Lung (tissue), 12 donors: ENCODE results near the gene KCNA5. TPM values are rescaled to one million over a fixed set of nuclear protein-coding genes. Genes with fewer than 3 reads are reported as not detected.

Experiments used
- ATAC-seq: fragments of 200-7000 bp; cut with Tn5 transposase; one replicate; pipeline ENCODE4 v1.9.1; 2020; ENCODE audit warnings: moderate number of reproducible peaks; ENCODE audit not compliant: insufficient read depth, low FRiP score
- DNase-seq, 3 donors: peaks; one replicate each; pipeline ENCODE4 v3.0.0-alpha.2; 2013 to 2017
- H3K27ac ChIP-seq, 2 donors: one replicate each; pipeline ENCODE4 v1.5.1; 2013; ENCODE audit warnings: mild to moderate bottlenecking in 2 of 2, moderate library complexity in 2 of 2, control low read depth in 1 of 2, inconsistent platforms in 1 of 2, low read depth in 1 of 2, low read length in 1 of 2
- H3K27me3 ChIP-seq, 3 donors: one replicate each; pipeline ENCODE4 v1.5.1; 2013; ENCODE audit warnings: low read length in 2 of 3; ENCODE audit not compliant: control insufficient read depth in 3 of 3, insufficient read depth in 3 of 3
- H3K36me3 ChIP-seq, 4 donors: one replicate each; pipeline ENCODE4 v1.5.1; 2013; ENCODE audit warnings: low read length in 4 of 4, mild to moderate bottlenecking in 1 of 4, moderate library complexity in 1 of 4; ENCODE audit not compliant: control insufficient read depth in 4 of 4, insufficient read depth in 4 of 4
- H3K4me1 ChIP-seq, 5 donors: one replicate each; pipeline ENCODE4 v1.5.1; 2013; ENCODE audit warnings: low read length in 5 of 5, mild to moderate bottlenecking in 2 of 5, moderate library complexity in 1 of 5; ENCODE audit not compliant: control insufficient read depth in 5 of 5, insufficient read depth in 5 of 5
- H3K4me3 ChIP-seq: one replicate; pipeline ENCODE4 v1.5.1; 2013; ENCODE audit warnings: mild to moderate bottlenecking, control low read depth, moderate library complexity
- H3K9ac ChIP-seq, 2 donors: one replicate each; pipeline ENCODE4 v1.5.1; 2013; ENCODE audit warnings: low read length in 2 of 2, control low read depth in 1 of 2; ENCODE audit not compliant: insufficient read depth in 1 of 2
- H3K9me3 ChIP-seq, 4 donors: one replicate each; pipeline ENCODE4 v1.5.1; 2013; ENCODE audit warnings: low read length in 3 of 4, mild to moderate bottlenecking in 1 of 4, moderate library complexity in 1 of 4; ENCODE audit not compliant: control insufficient read depth in 4 of 4, insufficient read depth in 3 of 4
- WGBS, 2 donors: extraction: QIAGEN DNeasy Blood & Tissue Kit; methylation state at CpG; one replicate each; pipeline ENCODE4 v1.1.7; 2013; 5-methylcytosine and 5-hydroxymethylcytosine counted together
- polyA plus RNA-seq, 2 donors: library from polyadenylated mRNA; stranded (reverse); fragments of 200-250 nt; gene quantifications; one replicate each; pipeline ENCODE4 v1.2.1, GENCODE V29; 2013
- total RNA-seq, 2 donors: library from RNA; depleted of rRNA in 1 of 2; stranded (reverse); fragments of >200 nt in 1 of 2; gene quantifications; one replicate each; pipeline ENCODE4 v1.2.1, GENCODE V29; 2014 to 2021
- TF ChIP-seq, protein P1 (sequence below): IDR thresholded peaks from 2 replicates; pipeline ENCODE4 v1.5.1; 2012; ENCODE audit warnings: mild to moderate bottlenecking; ENCODE audit errors: control extremely low read depth, extremely low read depth
- donor health status: control.
- donor health status: control.
- donor health status: Bipolar disorder and iron deficiency.
- donor health status: healthy.
- donor health status: DM: yes; HTN: yes; CAD: no.

The KCNA5 gene
- total and polyA plus RNA-seq, 4 donors: 0.46 to 3.8 (median 2.4) TPM

DNA sequence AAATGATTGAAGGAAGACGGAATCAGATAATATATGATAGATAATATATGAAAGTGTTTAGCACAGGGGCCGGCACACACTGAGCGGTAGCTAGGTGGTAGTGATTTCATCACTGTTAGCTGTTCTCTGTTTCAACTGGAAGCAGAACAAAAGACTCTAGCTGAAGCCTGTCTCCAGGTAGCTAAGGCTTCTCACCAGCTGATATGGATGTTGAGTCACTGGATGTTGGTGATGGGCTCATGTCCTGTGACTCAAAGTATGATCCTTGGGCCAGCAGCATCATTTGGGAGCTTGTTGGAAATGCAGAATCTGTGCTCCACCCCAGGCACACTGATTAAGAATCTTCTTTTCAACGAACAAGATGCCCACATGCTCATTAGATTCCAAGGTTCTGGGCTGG lies 21.7 kb upstream of the KCNA5 start:
- no peak overlapping the region for H3K27ac ChIP-seq
- TF ChIP-seq, protein P1, sequence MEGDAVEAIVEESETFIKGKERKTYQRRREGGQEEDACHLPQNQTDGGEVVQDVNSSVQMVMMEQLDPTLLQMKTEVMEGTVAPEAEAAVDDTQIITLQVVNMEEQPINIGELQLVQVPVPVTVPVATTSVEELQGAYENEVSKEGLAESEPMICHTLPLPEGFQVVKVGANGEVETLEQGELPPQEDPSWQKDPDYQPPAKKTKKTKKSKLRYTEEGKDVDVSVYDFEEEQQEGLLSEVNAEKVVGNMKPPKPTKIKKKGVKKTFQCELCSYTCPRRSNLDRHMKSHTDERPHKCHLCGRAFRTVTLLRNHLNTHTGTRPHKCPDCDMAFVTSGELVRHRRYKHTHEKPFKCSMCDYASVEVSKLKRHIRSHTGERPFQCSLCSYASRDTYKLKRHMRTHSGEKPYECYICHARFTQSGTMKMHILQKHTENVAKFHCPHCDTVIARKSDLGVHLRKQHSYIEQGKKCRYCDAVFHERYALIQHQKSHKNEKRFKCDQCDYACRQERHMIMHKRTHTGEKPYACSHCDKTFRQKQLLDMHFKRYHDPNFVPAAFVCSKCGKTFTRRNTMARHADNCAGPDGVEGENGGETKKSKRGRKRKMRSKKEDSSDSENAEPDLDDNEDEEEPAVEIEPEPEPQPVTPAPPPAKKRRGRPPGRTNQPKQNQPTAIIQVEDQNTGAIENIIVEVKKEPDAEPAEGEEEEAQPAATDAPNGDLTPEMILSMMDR: no peak
- DNase-seq: no peak
- peaks cover 0 to 3% (median 0%) of the 10 kb centered on the region in 5 donors for H3K4me1 ChIP-seq
- H3K27me3 ChIP-seq: peaks cover 0 to 20% (median 0%) of the 10 kb centered on the region in 3 donors
- H3K9me3 ChIP-seq: no peaks in the 10 kb centered on the region
- H3K9ac ChIP-seq: no peak overlapping the region
- WGBS, 2 donors: 86 to 90% methylated on average over 4 of the region's 4 CpGs
- no peak overlapping the region for H3K4me3 ChIP-seq
- H3K36me3 ChIP-seq: no peaks in the 10 kb centered on the region
- ATAC-seq: no peak

DNA sequence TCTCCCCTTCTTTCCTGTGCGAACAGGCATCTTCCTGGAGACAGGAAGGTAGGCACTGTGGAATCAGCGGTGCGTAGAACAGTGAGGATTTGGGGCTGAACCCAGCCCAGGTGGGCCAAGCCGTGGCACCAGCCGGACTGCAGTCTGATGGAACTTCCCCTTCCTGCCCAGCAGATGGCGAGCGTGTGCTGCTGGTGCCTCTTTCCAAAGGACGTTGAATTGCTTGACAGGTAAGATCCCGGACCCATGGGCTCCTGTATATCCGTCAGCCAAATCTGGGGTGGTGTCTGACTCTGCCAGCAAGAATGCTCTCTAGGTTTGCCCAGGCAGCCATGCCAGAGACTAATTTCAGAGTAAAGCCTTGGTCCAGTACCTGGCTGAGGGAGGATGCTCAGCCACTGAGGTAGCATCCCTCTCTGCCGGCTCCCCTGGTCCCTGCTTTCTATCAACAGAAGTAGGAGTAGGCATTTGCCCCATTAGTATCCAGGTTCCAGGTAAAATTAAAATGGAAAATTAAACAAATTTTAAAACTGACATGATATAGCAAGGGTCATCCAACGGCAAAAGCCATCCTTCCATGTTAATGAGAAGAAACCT lies 21.1 kb upstream of the KCNA5 start:
- no peak overlapping the region for H3K27ac ChIP-seq
- peaks cover 0 to 3% (median 0%) of the 10 kb centered on the region in 5 donors for H3K4me1 ChIP-seq
- 18 to 19% methylated on average over 12 of the region's 12 CpGs for WGBS, 2 donors
- ATAC-seq: peak; percentile 46
- TF ChIP-seq, protein P1: peak; percentile 78
- no peak overlapping the region for H3K4me3 ChIP-seq
- no peak overlapping the region for H3K9ac ChIP-seq
- no peaks in the 10 kb centered on the region for H3K9me3 ChIP-seq
- no peaks in the 10 kb centered on the region for H3K36me3 ChIP-seq
- peaks cover 0 to 24% (median 0%) of the 10 kb centered on the region in 3 donors for H3K27me3 ChIP-seq
- DNase-seq: peak; percentile 40 to 56 (median 41)

DNA sequence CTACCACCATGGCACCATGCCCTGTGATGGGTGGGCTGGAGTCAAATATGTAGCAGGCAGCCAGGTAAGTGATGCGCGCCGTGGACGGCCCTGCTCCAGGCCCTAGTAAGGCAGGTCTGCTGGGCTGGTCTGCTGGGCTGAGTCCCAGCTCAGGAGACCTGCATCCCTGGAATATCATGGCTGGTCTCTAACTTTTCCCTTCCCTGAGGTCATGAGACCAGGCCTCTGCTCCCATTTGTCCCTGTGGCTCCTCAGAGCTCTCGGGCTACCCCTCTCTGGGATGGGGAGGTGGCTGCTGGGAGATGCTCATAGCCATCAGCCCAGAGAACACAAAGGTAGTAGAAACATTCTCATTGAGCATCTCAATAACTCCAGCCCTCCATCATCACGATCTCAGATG lies 19.8 kb upstream of the KCNA5 start:
- Histone ChIP-seq H3K9ac (no peak overlapping the region), H3K9me3 (no peaks in the 10 kb centered on the region), H3K4me1 (peaks cover 0 to 3% (median 0%) of the 10 kb centered on the region in 5 donors), H3K36me3 (no peaks in the 10 kb centered on the region), H3K4me3 (no peak overlapping the region), H3K27ac (no peak overlapping the region), H3K27me3 (peaks cover 0 to 24% (median 0%) of the 10 kb centered on the region in 3 donors)
- TF ChIP-seq, protein P1: no peak
- DNase-seq (no peak), ATAC-seq (no peak)
- WGBS, 2 donors: 87 to 97% methylated on average over 6 of the region's 6 CpGs
